Keratinocyte (primary cell): ENCODE data around the gene PGC. TPM values are rescaled to one million over a fixed set of nuclear protein-coding genes. Genes with fewer than 3 reads are reported as not detected.

Source experiments
- DNase-seq: peaks from one replicate; pipeline ENCODE4 v3.0.0-alpha.2; 2011; ENCODE audit warnings: low read depth, missing footprints, low spot score
- FAIRE-seq: peaks from 2 replicates; lab custom pipeline; 2011; peaks lifted over from hg19 to GRCh38; lab: Jason Lieb, UNC
- H2AFZ ChIP-seq: 2 replicates; pipeline ENCODE4 v1.6.0; 2012; ENCODE audit warnings: low read length, control low read depth, inconsistent platforms; ENCODE audit not compliant: control insufficient read depth
- H3K27ac ChIP-seq: 2 replicates; pipeline ENCODE4 v1.5.1; 2011; ENCODE audit warnings: low read length; ENCODE audit not compliant: control insufficient read depth, insufficient read depth
- H3K27me3 ChIP-seq: 3 replicates; pipeline ENCODE4 v1.6.0; 2011; ENCODE audit warnings: low read length; ENCODE audit not compliant: control insufficient read depth, insufficient read depth; ENCODE audit errors: extremely low read depth
- H3K36me3 ChIP-seq, 2 experiments: 2 replicates in 1 of 2; 3 replicates in 1 of 2; pipeline ENCODE4 v1.5.1; 2011; ENCODE audit warnings: low read length in 2 of 2, mild to moderate bottlenecking in 1 of 2; ENCODE audit not compliant: control insufficient read depth in 2 of 2, insufficient read depth in 2 of 2; ENCODE audit errors: extremely low read depth in 1 of 2
- H3K4me1 ChIP-seq: 3 replicates; pipeline ENCODE4 v1.5.1; 2011; ENCODE audit warnings: low read length; ENCODE audit not compliant: control insufficient read depth, insufficient read depth; ENCODE audit errors: extremely low read depth
- H3K4me2 ChIP-seq: 3 replicates; pipeline ENCODE4 v1.6.0; 2011; ENCODE audit warnings: low read depth, low read length; ENCODE audit not compliant: control insufficient read depth, insufficient read depth; ENCODE audit errors: extremely low read depth
- H3K4me3 ChIP-seq, 3 experiments: fragments of 200-600 bp in 1 of 3; sonication (generic) in 1 of 3; 2 replicates in 2 of 3; 3 replicates in 1 of 3; pipeline ENCODE4 v1.5.1; 2011 to 2016; ENCODE audit warnings: low read length in 3 of 3, mild to moderate bottlenecking in 3 of 3, control low read depth in 2 of 3, inconsistent platforms in 1 of 3, low read depth in 1 of 3, mixed read lengths in 1 of 3, mixed run types in 1 of 3, moderate library complexity in 1 of 3; ENCODE audit not compliant: control insufficient read depth in 2 of 3, insufficient read depth in 2 of 3; ENCODE audit errors: extremely low read depth in 1 of 3
- H3K79me2 ChIP-seq: 2 replicates; pipeline ENCODE4 v1.6.0; 2012; ENCODE audit warnings: low read length; ENCODE audit not compliant: control insufficient read depth, insufficient read depth
- H3K9ac ChIP-seq: 3 replicates; pipeline ENCODE4 v1.6.0; 2011; ENCODE audit warnings: low read length; ENCODE audit not compliant: control insufficient read depth, insufficient read depth; ENCODE audit errors: extremely low read depth
- H3K9me1 ChIP-seq: 3 replicates; pipeline ENCODE4 v1.6.0; 2011; ENCODE audit warnings: low read length; ENCODE audit not compliant: control insufficient read depth, insufficient read depth; ENCODE audit errors: extremely low read depth
- H3K9me3 ChIP-seq: 2 replicates; pipeline ENCODE4 v1.5.1; 2012; ENCODE audit warnings: low read depth, low read length; ENCODE audit not compliant: control insufficient read depth
- H4K20me1 ChIP-seq: 3 replicates; pipeline ENCODE4 v1.6.0; 2011; ENCODE audit warnings: low read length; ENCODE audit not compliant: control insufficient read depth, insufficient read depth; ENCODE audit errors: extremely low read depth
- CTCF ChIP-seq, 3 experiments: IDR thresholded peaks in 1 of 3; conservative IDR thresholded peaks in 1 of 3; optimal IDR thresholded peaks in 1 of 3; 2 replicates in 2 of 3; 3 replicates in 1 of 3; pipeline versions ENCODE3 to v1.5.1; 2011; ENCODE audit warnings: low read length in 3 of 3, mild to moderate bottlenecking in 3 of 3, moderate library complexity in 2 of 3, control low read depth in 1 of 3, inconsistent platforms in 1 of 3; ENCODE audit not compliant: insufficient read depth in 2 of 3; ENCODE audit errors: extremely low read depth in 1 of 3
- EZH2 ChIP-seq: IDR thresholded peaks from one replicate; pipeline ENCODE4 v1.6.1; 2012; ENCODE audit warnings: inconsistent platforms, mild to moderate bottlenecking, low read length, moderate library complexity
- dilution Hi-C: fragments of 300-500 bp; cut with MboI; formaldehyde crosslinking; loops from one replicate; pipeline ENCODE4 v1.7.0; 2020; ENCODE audit warnings: low sequenced_read_pairs; ENCODE audit not compliant: extremely low pct_ligation_motif_present
- polyA plus RNA-seq, 5 experiments: library from polyadenylated mRNA; depleted of rRNA in 3 of 5; stranded (reverse) in 3 of 5; stranded (forward) in 1 of 5; unstranded in 1 of 5; fragments of >200 nt; gene quantifications; 1 replicate in 1 of 5; 2 replicates in 3 of 5; 3 replicates in 1 of 5; pipeline versions ENCODE4 v1.2.1 to v1.2.3, GENCODE V29; 2011 to 2012; ENCODE audit warnings: missing spikeins in 2 of 5, low read depth in 1 of 5, low replicate concordance in 1 of 5
- small RNA-seq, 3 experiments: library from RNA; depleted of rRNA; stranded (forward); fragments of <200 nt; gene quantifications; one replicate each; pipeline ENCODE3, GENCODE V24; 2012; ENCODE audit warnings: low read depth in 3 of 3, low replicate concordance in 1 of 3; ENCODE audit not compliant: insufficient read length in 3 of 3

The PGC gene
- polyA plus RNA-seq, 1 donor (not counting 4 experiments of a cell fraction or from before 2014, with no cell fraction given), result not detected

DNA sequence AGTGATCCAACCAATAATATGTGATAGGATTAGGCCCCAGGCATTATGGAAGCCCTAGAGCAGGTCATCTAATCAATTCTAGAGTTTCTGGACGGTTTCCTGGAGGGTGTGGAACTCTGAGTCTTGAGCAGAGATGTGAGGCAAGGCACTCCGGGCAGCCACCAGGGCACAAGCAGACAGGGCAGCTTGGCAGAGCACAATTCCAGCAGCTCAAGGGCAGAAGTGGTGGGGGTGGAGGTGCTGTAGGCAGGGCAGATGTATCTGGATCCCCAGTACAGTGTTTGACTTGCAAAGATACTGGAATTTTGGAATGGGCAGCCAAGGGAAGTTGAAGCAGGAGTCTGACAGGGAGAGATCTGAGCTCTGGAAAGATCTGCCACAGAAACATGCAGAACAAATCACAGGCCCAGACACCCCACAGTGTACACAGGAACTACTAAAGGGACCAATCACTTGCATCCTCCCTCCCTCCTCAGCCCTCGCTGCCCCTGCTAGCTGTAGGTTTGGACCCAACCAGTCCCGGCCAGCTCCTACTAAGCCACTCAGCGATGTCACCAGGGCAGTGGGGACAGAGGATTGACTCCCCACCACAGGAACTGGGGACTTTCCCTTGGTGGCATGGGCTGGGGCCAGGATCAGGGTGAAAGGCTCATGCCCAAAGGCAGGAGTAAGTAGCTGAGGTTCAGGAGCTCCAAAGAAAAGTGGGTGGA, 58.8 kb downstream of the PGC start:
- Histone ChIP-seq H3K27me3 (no peaks in the 10 kb centered on the region), H3K79me2 (no peaks in the 10 kb centered on the region), H2AFZ (no peak overlapping the region), H3K4me1 (peaks cover 7% of the 10 kb centered on the region), H4K20me1 (no peaks in the 10 kb centered on the region), H3K36me3 (peaks cover 0 to 4% of the 10 kb centered on the region in 2 experiments), H3K9ac (no peak overlapping the region), H3K4me3 (no peak overlapping the region), H3K27ac (no peak overlapping the region), H3K9me3 (no peaks in the 10 kb centered on the region), H3K9me1 (no peaks in the 10 kb centered on the region), H3K4me2 (no peak overlapping the region)
- dilution Hi-C loops, result no loop called here
- FAIRE-seq (no peak), DNase-seq (no peak)
- TF ChIP-seq EZH2, result no peak
- TF ChIP-seq CTCF (optimal IDR thresholded peaks at IDR 0.05 in 1 of 3, IDR thresholded peaks at IDR 0.05 in 1 of 3, conservative IDR thresholded peaks at IDR 0.05 in 1 of 3; ENCODE audit: extremely low read depth in 1 of 3, insufficient read depth in 2 of 3, low read length in 3 of 3), result no peak

GRCh38 chr6:41687501-41688175, 59.6 kb downstream of the PGC start:
- H3K79me2 ChIP-seq, result no peaks in the 10 kb centered on the region
- H3K36me3 ChIP-seq, result peaks cover 0 to 4% of the 10 kb centered on the region in 2 experiments
- TF ChIP-seq EZH2, result no peak
- TF ChIP-seq CTCF (optimal IDR thresholded peaks at IDR 0.05 in 1 of 3, IDR thresholded peaks at IDR 0.05 in 1 of 3, conservative IDR thresholded peaks at IDR 0.05 in 1 of 3; ENCODE audit: extremely low read depth in 1 of 3, insufficient read depth in 2 of 3, low read length in 3 of 3), result no peak
- no peak overlapping the region for H2AFZ ChIP-seq
- no peaks in the 10 kb centered on the region for H3K9me3 ChIP-seq
- H4K20me1 ChIP-seq, result no peaks in the 10 kb centered on the region
- H3K4me1 ChIP-seq, result peaks cover 2% of the 10 kb centered on the region
- H3K9me1 ChIP-seq, result no peaks in the 10 kb centered on the region
- H3K4me3 ChIP-seq, result no peak overlapping the region
- H3K9ac ChIP-seq, result no peak overlapping the region
- dilution Hi-C loops, result no loop called here
- no peak for DNase-seq
- FAIRE-seq, result no peak
- H3K27me3 ChIP-seq, result no peaks in the 10 kb centered on the region
- H3K4me2 ChIP-seq, result no peak overlapping the region
- H3K27ac ChIP-seq, result no peak overlapping the region

Small RNA genes within 50 kb of the gene (small RNA-seq; reads per million reads assigned to genes)
- gene AL365205.2 (0 reads per million in 3 experiments), gene AL365205.3 (0 reads per million in 3 experiments)

Other genes with a start within 250 kb of the PGC start
- 0.93 to 4.3 TPM (median 1.1 TPM) in 3 replicates for gene FOXP4, start 201.0 kb downstream of the PGC start, polyA plus RNA-seq
- 60.1 to 104 TPM (median 76.2 TPM) in 3 replicates for gene MDFI, start 108.9 kb downstream of the PGC start, polyA plus RNA-seq
- gene TFEB, start 11.8 kb downstream of the PGC start, polyA plus RNA-seq, result 3.0 to 10.3 TPM (median 4.3 TPM) in 3 replicates
- gene FRS3, start 32.5 kb upstream of the PGC start, polyA plus RNA-seq, result 2.0 to 2.5 TPM (median 2.0 TPM) in 3 replicates
- gene PRICKLE4, start 33.4 kb upstream of the PGC start, polyA plus RNA-seq, result 0.13 to 0.61 TPM (median 0.32 TPM) in 3 replicates
- 266 to 449 TPM (median 374 TPM) in 3 replicates for gene TOMM6, start 40.3 kb upstream of the PGC start, polyA plus RNA-seq
- gene USP49, start 148.0 kb upstream of the PGC start, polyA plus RNA-seq, result 1.0 to 3.2 TPM (median 2.3 TPM) in 3 replicates
- gene MED20, start 173.7 kb upstream of the PGC start, polyA plus RNA-seq, result 34.0 to 37.5 TPM (median 34.8 TPM) in 3 replicates
- gene BYSL, start 174.1 kb upstream of the PGC start, polyA plus RNA-seq, result 34.3 to 39.2 TPM (median 34.5 TPM) in 3 replicates
- gene CCND3, start 194.4 kb upstream of the PGC start, polyA plus RNA-seq, result 37.3 to 58.9 TPM (median 37.4 TPM) in 3 replicates